Measurements from ENCODE around the gene GRWD1. TPM values are rescaled to one million over a fixed set of nuclear protein-coding genes. Genes with fewer than 3 reads are reported as not detected.
A peak's percentile ranks its signal among the peaks of the same experiment; 100 is the strongest.

Gene GRWD1
- total and polyA plus RNA-seq, 2 of the 4 experiments (the other 2 are of a cell fraction) = 22.0 to 22.5 TPM

GRCh38 chr19:48403606-48404005 is 42.2 kb upstream of the GRWD1 start:
- H3K4me1 ChIP-seq (ENCODE audit: control insufficient read depth, insufficient read depth, low read length) = no peaks in the 10 kb centered on the region
- peak overlapping the region; percentile 90 for H2AFZ ChIP-seq (replicated peaks; ENCODE audit: low read length, poor library complexity)
- ATAC-seq (ENCODE audit: low read depth) (peak; percentile 82), DNase-seq (peak; percentile 71)
- no peak overlapping the region for H3K18ac ChIP-seq (ENCODE audit: low read depth, low read length)
- H3K14ac ChIP-seq (replicated peaks; ENCODE audit: low read depth, low read length) = peak overlapping the region; percentile 60; the same call in 1 of the 2 replicates
- no peak overlapping the region for H3K9ac ChIP-seq (ENCODE audit: low read depth, low read length)
- H2AK9ac ChIP-seq (replicated peaks; ENCODE audit: low read depth, low read length, poor library complexity) = peak overlapping the region; percentile 85
- H4K8ac ChIP-seq (ENCODE audit: low read depth in 2 of 2, low read length in 2 of 2) = peak overlapping the region in 1 of 2 experiments; percentile 97; a peak in 3 of 4 replicates
- H4K91ac ChIP-seq (ENCODE audit: insufficient read depth, low read depth, low read length) = no peak overlapping the region
- H2BK15ac ChIP-seq (ENCODE audit: low read depth, low read length) = no peak overlapping the region
- H2BK120ac ChIP-seq (ENCODE audit: low read depth, low read length) = no peak overlapping the region
- no peaks in the 10 kb centered on the region for H3K79me1 ChIP-seq (ENCODE audit: low read depth in 1 of 2, low read length in 2 of 2)
- POLR2A ChIA-PET (ENCODE audit: unreplicated experiment) = interaction anchor here (0.6 kb wide), 1 partner anchor 10 kb away, joined by 3 read pairs; the partner anchor contains the start of gene GRIN2D
- H3K4me2 ChIP-seq (ENCODE audit: low read depth, low read length) = no peak overlapping the region
- H2AK5ac ChIP-seq (ENCODE audit: low read depth, low read length) = no peak overlapping the region
- intact Hi-C loops (cut with micrococcal nuclease) (no loop called here), dilution Hi-C loops (cut with HindIII; ENCODE audit: low sequenced_read_pairs, unreplicated experiment) (no loop called here), in situ Hi-C loops (cut with MboI; ENCODE audit: low sequenced_read_pairs) (no loop called here)
- BruUV-seq (replicated peaks) = no TSS peak
- H3K36me3 ChIP-seq (ENCODE audit: control insufficient read depth, insufficient read depth, low read length) = no peaks in the 10 kb centered on the region
- no peak overlapping the region for H2BK5ac ChIP-seq (ENCODE audit: low read depth, low read length, poor library complexity, severe bottlenecking)
- H3K4ac ChIP-seq (ENCODE audit: low read depth, low read length) = no peak overlapping the region; the same call in 1 of the 2 replicates
- H3K27me3 ChIP-seq (ENCODE audit: control insufficient read depth, insufficient read depth, low read length) = peaks cover 2% of the 10 kb centered on the region; the same call in 1 of the 2 replicates
- CTCF ChIA-PET = no interaction called here
- H2BK20ac ChIP-seq (ENCODE audit: low read depth, low read length) = no peak overlapping the region
- TF ChIP-seq NFE2L2 (IDR thresholded peaks at IDR 0.05; ENCODE audit: low read depth, low read length) (no peak), BHLHE40 (IDR thresholded peaks at IDR 0.05; ENCODE audit: low read depth, low read length) (no peak), RAD21 (IDR thresholded peaks at IDR 0.05; ENCODE audit: low read length) (no peak), MXI1 (IDR thresholded peaks at IDR 0.05; ENCODE audit: borderline replicate concordance, low read depth, low read length) (no peak), RCOR1 (IDR thresholded peaks at IDR 0.05; ENCODE audit: insufficient replicate concordance, low read length) (no peak), MAFK (IDR thresholded peaks at IDR 0.05; ENCODE audit: low read depth, low read length) (no peak), CHD1 (IDR thresholded peaks at IDR 0.05; ENCODE audit: low read depth, low read length) (no peak), POLR2A (IDR thresholded peaks at IDR 0.05; ENCODE audit: low read depth, low read length) (no peak), RFX5 (IDR thresholded peaks at IDR 0.05; ENCODE audit: low read depth, low read length) (no peak), FOS (IDR thresholded peaks at IDR 0.05; ENCODE audit: low read depth, low read length) (no peak), CEBPB (IDR thresholded peaks at IDR 0.05; ENCODE audit: low read depth, low read length) (no peak), MAZ (IDR thresholded peaks at IDR 0.05; ENCODE audit: borderline replicate concordance, low read depth, low read length) (no peak), SMC3 (IDR thresholded peaks at IDR 0.05; ENCODE audit: low read depth, low read length) (no peak)
- TF ChIP-seq, protein P1, sequence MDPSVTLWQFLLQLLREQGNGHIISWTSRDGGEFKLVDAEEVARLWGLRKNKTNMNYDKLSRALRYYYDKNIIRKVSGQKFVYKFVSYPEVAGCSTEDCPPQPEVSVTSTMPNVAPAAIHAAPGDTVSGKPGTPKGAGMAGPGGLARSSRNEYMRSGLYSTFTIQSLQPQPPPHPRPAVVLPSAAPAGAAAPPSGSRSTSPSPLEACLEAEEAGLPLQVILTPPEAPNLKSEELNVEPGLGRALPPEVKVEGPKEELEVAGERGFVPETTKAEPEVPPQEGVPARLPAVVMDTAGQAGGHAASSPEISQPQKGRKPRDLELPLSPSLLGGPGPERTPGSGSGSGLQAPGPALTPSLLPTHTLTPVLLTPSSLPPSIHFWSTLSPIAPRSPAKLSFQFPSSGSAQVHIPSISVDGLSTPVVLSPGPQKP (IDR thresholded peaks at IDR 0.05; ENCODE audit: borderline replicate concordance, low read depth, low read length) = no peak
- TF ChIP-seq, protein P2, sequence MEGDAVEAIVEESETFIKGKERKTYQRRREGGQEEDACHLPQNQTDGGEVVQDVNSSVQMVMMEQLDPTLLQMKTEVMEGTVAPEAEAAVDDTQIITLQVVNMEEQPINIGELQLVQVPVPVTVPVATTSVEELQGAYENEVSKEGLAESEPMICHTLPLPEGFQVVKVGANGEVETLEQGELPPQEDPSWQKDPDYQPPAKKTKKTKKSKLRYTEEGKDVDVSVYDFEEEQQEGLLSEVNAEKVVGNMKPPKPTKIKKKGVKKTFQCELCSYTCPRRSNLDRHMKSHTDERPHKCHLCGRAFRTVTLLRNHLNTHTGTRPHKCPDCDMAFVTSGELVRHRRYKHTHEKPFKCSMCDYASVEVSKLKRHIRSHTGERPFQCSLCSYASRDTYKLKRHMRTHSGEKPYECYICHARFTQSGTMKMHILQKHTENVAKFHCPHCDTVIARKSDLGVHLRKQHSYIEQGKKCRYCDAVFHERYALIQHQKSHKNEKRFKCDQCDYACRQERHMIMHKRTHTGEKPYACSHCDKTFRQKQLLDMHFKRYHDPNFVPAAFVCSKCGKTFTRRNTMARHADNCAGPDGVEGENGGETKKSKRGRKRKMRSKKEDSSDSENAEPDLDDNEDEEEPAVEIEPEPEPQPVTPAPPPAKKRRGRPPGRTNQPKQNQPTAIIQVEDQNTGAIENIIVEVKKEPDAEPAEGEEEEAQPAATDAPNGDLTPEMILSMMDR (conservative IDR thresholded peaks at IDR 0.05; ENCODE audit: low read depth, low read length) = no peak
- TF ChIP-seq, protein P3, sequence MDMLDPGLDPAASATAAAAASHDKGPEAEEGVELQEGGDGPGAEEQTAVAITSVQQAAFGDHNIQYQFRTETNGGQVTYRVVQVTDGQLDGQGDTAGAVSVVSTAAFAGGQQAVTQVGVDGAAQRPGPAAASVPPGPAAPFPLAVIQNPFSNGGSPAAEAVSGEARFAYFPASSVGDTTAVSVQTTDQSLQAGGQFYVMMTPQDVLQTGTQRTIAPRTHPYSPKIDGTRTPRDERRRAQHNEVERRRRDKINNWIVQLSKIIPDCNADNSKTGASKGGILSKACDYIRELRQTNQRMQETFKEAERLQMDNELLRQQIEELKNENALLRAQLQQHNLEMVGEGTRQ (IDR thresholded peaks at IDR 0.05; ENCODE audit: low read depth, low read length) = no peak
- H3K4me3 ChIP-seq (ENCODE audit: insufficient read depth, low read depth, low read length) = no peak overlapping the region
- no peak overlapping the region for H3K56ac ChIP-seq (ENCODE audit: extremely low read depth, insufficient read depth, low read length)
- H4K5ac ChIP-seq (ENCODE audit: low read depth, low read length) = peak overlapping the region; percentile 18; the same call in 1 of the 2 replicates
- no peak overlapping the region for H3K27ac ChIP-seq (ENCODE audit: insufficient read depth, low read length)
- no CpG with 5 or more reads among the region's 3 CpGs for WGBS, 2 experiments (ENCODE audit: extremely low coverage in 2 of 2, insufficient read length in 1 of 2)
- H3K23ac ChIP-seq (ENCODE audit: low read depth, low read length) = no peak overlapping the region
- no peaks in the 10 kb centered on the region for H4K20me1 ChIP-seq (ENCODE audit: insufficient read depth, low read length)
- no peaks in the 10 kb centered on the region for H3K9me3 ChIP-seq (ENCODE audit: control insufficient read depth, insufficient read depth, low read length)
- no peaks in the 10 kb centered on the region for H3K9me1 ChIP-seq (ENCODE audit: insufficient read depth, low read length)
